Gastrocnemius medialis (tissue), 4 donors: ENCODE data around the gene SUPT20H. TPM values are rescaled to one million over a fixed set of nuclear protein-coding genes. Genes with fewer than 3 reads are reported as not detected.
A peak's percentile ranks its signal among the peaks of the same experiment; 100 is the strongest.

Source experiments
- ATAC-seq, 2 donors: fragments of 150-250 bp; one replicate each; pipeline ENCODE4 v1.9.1; 2016
- DNase-seq, 2 donors: peaks; one replicate each; pipeline ENCODE4 v3.0.0-alpha.2; 2019
- H3K27ac ChIP-seq, 4 donors: fragments of 200-600 bp; sonication (generic); 1 replicate in 1 of 4; 2 replicates in 3 of 4; pipeline ENCODE4 v1.5.1; 2016 to 2018; ENCODE audit warnings: mild to moderate bottlenecking in 2 of 4, moderate library complexity in 1 of 4
- H3K27me3 ChIP-seq, 3 donors: fragments of 200-600 bp; sonication (generic) in 2 of 3; 1 replicate in 1 of 3; 2 replicates in 2 of 3; pipeline versions ENCODE4 v1.5.1 to v1.6.0; 2016 to 2019; ENCODE audit warnings: mild to moderate bottlenecking in 1 of 3, moderate library complexity in 1 of 3
- H3K36me3 ChIP-seq, 2 donors: fragments of 200-600 bp; sonication (generic) in 1 of 2; one replicate each; pipeline ENCODE4 v1.5.1; 2017 to 2018
- H3K4me1 ChIP-seq, 2 donors: fragments of 200-600 bp; sonication (generic) in 1 of 2; one replicate each; pipeline ENCODE4 v1.5.1; 2016 to 2017; ENCODE audit warnings: mild to moderate bottlenecking in 2 of 2
- H3K4me3 ChIP-seq, 4 donors: fragments of 200-600 bp; sonication (generic) in 3 of 4; 1 replicate in 1 of 4; 2 replicates in 3 of 4; pipeline ENCODE4 v1.5.1; 2016 to 2019; ENCODE audit warnings: mild to moderate bottlenecking in 2 of 4
- H3K9me3 ChIP-seq, 3 donors: fragments of 200-600 bp; sonication (generic) in 2 of 3; 1 replicate in 1 of 3; 2 replicates in 2 of 3; pipeline ENCODE4 v1.5.1; 2016 to 2019
- CTCF ChIP-seq, 5 experiments: fragments of 450-650 bp in 3 of 5; fragments of 200-600 bp in 2 of 5; sonication (generic) in 2 of 5; IDR thresholded peaks in 4 of 5; conservative IDR thresholded peaks in 1 of 5; 1 replicate in 4 of 5; 2 replicates in 1 of 5; pipeline ENCODE4 v1.5.1; 2016 to 2019; ENCODE audit warnings: antibody characterized with exemption in 5 of 5, mild to moderate bottlenecking in 3 of 5, moderate library complexity in 3 of 5
- POLR2A ChIP-seq, 2 donors: fragments of 450-650 bp; IDR thresholded peaks; one replicate each; pipeline ENCODE4 v1.6.1; 2017; ENCODE audit warnings: antibody characterized with exemption in 2 of 2, mild to moderate bottlenecking in 2 of 2, moderate library complexity in 2 of 2
- in situ Hi-C, 4 donors: fragments of 200-750 bp; cut with MboI; loops; one replicate each; pipeline versions ENCODE4 v1.15.0 to v1.8.0; 2017; ENCODE audit warnings: low sequenced_read_pairs in 4 of 4
- intact Hi-C: fragments of 100-400 bp; cut with DNase I; formaldehyde crosslinking; loops from one replicate; pipeline ENCODE4 v1.15.1; 2023; ENCODE audit warnings: low total_unique reads
- total RNA-seq, 4 donors: library from RNA; depleted of rRNA; stranded (reverse); fragments of >200 nt; gene quantifications; one replicate each; pipeline versions ENCODE4 v1.1.0 to v1.2.3, GENCODE V29; 2016

The SUPT20H gene
- total RNA-seq, 4 donors from 2014 or later, result 18.1 to 24.4 (median 19.1) TPM

GRCh38 chr13:37070145-37070695, 10.7 kb upstream of the SUPT20H start:
- Histone ChIP-seq H3K9me3 (no peaks in the 10 kb centered on the region), H3K27me3 (no peaks in the 10 kb centered on the region), H3K36me3 (no peaks in the 10 kb centered on the region), H3K27ac (no peak overlapping the region), H3K4me1 (no peaks in the 10 kb centered on the region), H3K4me3 (no peak overlapping the region)
- TF ChIP-seq POLR2A (IDR thresholded peaks at IDR 0.05), result no peak
- no peak for TF ChIP-seq CTCF (IDR thresholded peaks at IDR 0.05 in 4 of 5, conservative IDR thresholded peaks at IDR 0.05 in 1 of 5)
- DNase-seq (no peak), ATAC-seq (no peak)
- in situ Hi-C loops, result loop anchor here in 1 of 4 donors (25.0 kb wide), 1 partner anchor 1267 kb away; the partner anchor contains the start of gene UFM1
- intact Hi-C loops, result loop anchor here (10.0 kb wide), 1 partner anchor 535 kb away; no protein-coding TSS in a partner anchor

GRCh38 chr13:37069597-37070103, 10.2 kb upstream of the SUPT20H start:
- no peaks in the 10 kb centered on the region for H3K27me3 ChIP-seq
- in situ Hi-C loops (loop anchor here in 1 of 4 donors (25.0 kb wide), 1 partner anchor 1268 kb away; the partner anchor contains the start of gene UFM1), intact Hi-C loops (loop anchor here (10.0 kb wide), 1 partner anchor 535 kb away; no protein-coding TSS in a partner anchor)
- H3K4me1 ChIP-seq, result no peaks in the 10 kb centered on the region
- H3K27ac ChIP-seq, result no peak overlapping the region
- no peak overlapping the region for H3K4me3 ChIP-seq
- TF ChIP-seq CTCF (IDR thresholded peaks at IDR 0.05 in 4 of 5, conservative IDR thresholded peaks at IDR 0.05 in 1 of 5), result no peak
- no peaks in the 10 kb centered on the region for H3K36me3 ChIP-seq
- ATAC-seq (no peak), DNase-seq (no peak)
- H3K9me3 ChIP-seq, result no peaks in the 10 kb centered on the region

- no peak overlapping the region for H3K4me3 ChIP-seq
- in situ Hi-C loops, result loop anchor here in 1 of 4 donors (25.0 kb wide), 1 partner anchor 1268 kb away; the partner anchor contains the start of gene UFM1
- DNase-seq (no peak), ATAC-seq (no peak)
- intact Hi-C loops, result no loop called here
- H3K4me1 ChIP-seq, result no peaks in the 10 kb centered on the region
- no peaks in the 10 kb centered on the region for H3K27me3 ChIP-seq
- TF ChIP-seq POLR2A (IDR thresholded peaks at IDR 0.05) (no peak), CTCF (IDR thresholded peaks at IDR 0.05 in 4 of 5, conservative IDR thresholded peaks at IDR 0.05 in 1 of 5) (peak in 1 of 5 experiments; percentile 9)
- H3K9me3 ChIP-seq, result no peaks in the 10 kb centered on the region
- H3K36me3 ChIP-seq, result no peaks in the 10 kb centered on the region
- no peak overlapping the region for H3K27ac ChIP-seq
These were observed 9.5 kb upstream of the SUPT20H start for GRCh38 chr13:37068962-37069361.

GRCh38 chr13:37067874-37068273, 8.4 kb upstream of the SUPT20H start:
- Histone ChIP-seq H3K27me3 (no peaks in the 10 kb centered on the region), H3K27ac (no peak overlapping the region), H3K4me3 (no peak overlapping the region), H3K4me1 (no peaks in the 10 kb centered on the region), H3K9me3 (no peaks in the 10 kb centered on the region), H3K36me3 (no peaks in the 10 kb centered on the region)
- intact Hi-C loops, result no loop called here
- DNase-seq (no peak), ATAC-seq (no peak)
- no peak for TF ChIP-seq CTCF (IDR thresholded peaks at IDR 0.05 in 4 of 5, conservative IDR thresholded peaks at IDR 0.05 in 1 of 5)
- in situ Hi-C loops, result loop anchor here in 1 of 4 donors (25.0 kb wide), 1 partner anchor 1269 kb away; the partner anchor contains the start of gene UFM1
